ENCODE data around the gene CAP1.

Gene CAP1

GRCh38 chr1:40059338-40059959 is 18.9 kb downstream of the CAP1 start:
- no peak for DNase-seq

GRCh38 chr1:40059960-40060750 is 19.6 kb downstream of the CAP1 start:
- no peak for DNase-seq

- DNase-seq: no peak
Observed at GRCh38 chr1:40064797-40065499, 24.4 kb downstream of the CAP1 start.

GRCh38 chr1:40067023-40067422 is 26.5 kb downstream of the CAP1 start:
- DNase-seq: no peak

GRCh38 chr1:40067851-40068250 is 27.3 kb downstream of the CAP1 start:
- DNase-seq: no peak

GRCh38 chr1:40072142-40072541 is 31.6 kb downstream of the CAP1 start:
- DNase-seq: no peak

- DNase-seq: no peak
Observed at GRCh38 chr1:40073062-40073461, 32.5 kb downstream of the CAP1 start.

- no peak for DNase-seq
Observed at GRCh38 chr1:40075266-40075665, 34.7 kb downstream of the CAP1 start.

- no peak for DNase-seq
Observed at GRCh38 chr1:40076895-40077312, 36.4 kb downstream of the CAP1 start.

GRCh38 chr1:40078512-40079333 is 38.2 kb downstream of the CAP1 start:
- DNase-seq: peak; percentile 68

GRCh38 chr1:40079774-40080400 is 39.4 kb downstream of the CAP1 start:
- no peak for DNase-seq

GRCh38 chr1:40081871-40082270 is 41.3 kb downstream of the CAP1 start:
- DNase-seq: no peak

GRCh38 chr1:40084750-40085149 is 44.2 kb downstream of the CAP1 start:
- peak; percentile 77 for DNase-seq

GRCh38 chr1:40090652-40091355 is 50.3 kb downstream of the CAP1 start:
- no peak for DNase-seq

- DNase-seq: no peak
Observed at GRCh38 chr1:40092241-40092640, 51.7 kb downstream of the CAP1 start.

- DNase-seq: no peak
Observed at GRCh38 chr1:40092706-40093639, 52.4 kb downstream of the CAP1 start.

- no peak for DNase-seq
Observed at GRCh38 chr1:40094466-40095110, 54.1 kb downstream of the CAP1 start.

- DNase-seq: no peak
Observed at GRCh38 chr1:40095806-40096205, 55.3 kb downstream of the CAP1 start.

GRCh38 chr1:40096646-40096976 is 56.1 kb downstream of the CAP1 start:
- no peak for DNase-seq
